Measurements from ENCODE around the gene TAGLN.

- no peak for TF ChIP-seq EZH2 (IDR thresholded peaks at IDR 0.05; ENCODE audit: low read depth)
- TF ChIP-seq, protein P1, sequence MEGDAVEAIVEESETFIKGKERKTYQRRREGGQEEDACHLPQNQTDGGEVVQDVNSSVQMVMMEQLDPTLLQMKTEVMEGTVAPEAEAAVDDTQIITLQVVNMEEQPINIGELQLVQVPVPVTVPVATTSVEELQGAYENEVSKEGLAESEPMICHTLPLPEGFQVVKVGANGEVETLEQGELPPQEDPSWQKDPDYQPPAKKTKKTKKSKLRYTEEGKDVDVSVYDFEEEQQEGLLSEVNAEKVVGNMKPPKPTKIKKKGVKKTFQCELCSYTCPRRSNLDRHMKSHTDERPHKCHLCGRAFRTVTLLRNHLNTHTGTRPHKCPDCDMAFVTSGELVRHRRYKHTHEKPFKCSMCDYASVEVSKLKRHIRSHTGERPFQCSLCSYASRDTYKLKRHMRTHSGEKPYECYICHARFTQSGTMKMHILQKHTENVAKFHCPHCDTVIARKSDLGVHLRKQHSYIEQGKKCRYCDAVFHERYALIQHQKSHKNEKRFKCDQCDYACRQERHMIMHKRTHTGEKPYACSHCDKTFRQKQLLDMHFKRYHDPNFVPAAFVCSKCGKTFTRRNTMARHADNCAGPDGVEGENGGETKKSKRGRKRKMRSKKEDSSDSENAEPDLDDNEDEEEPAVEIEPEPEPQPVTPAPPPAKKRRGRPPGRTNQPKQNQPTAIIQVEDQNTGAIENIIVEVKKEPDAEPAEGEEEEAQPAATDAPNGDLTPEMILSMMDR (conservative IDR thresholded peaks at IDR 0.05) = no peak
These were observed 32.7 kb upstream of the TAGLN start for GRCh38 chr11:117166491-117166890.
